Measurements from ENCODE around the gene DNM1L.

DNA sequence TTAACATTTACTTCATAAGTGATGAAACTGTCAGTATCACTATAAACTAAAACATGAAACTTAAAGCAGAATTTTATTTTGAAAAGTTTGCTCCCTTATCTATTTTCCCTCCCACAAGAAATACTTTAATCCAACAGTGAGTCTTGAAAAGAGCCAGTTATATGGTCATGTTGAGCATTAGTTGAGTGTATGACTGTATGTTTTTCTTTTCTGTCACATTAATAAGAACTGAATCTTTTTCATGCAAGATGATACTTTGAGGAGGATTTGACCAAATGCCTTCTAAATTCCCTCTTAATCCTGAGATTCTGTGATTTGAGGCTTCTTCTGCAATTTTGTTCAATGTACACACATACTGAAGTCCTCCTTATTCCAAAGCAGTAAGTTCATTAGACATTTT, 110.3 kb downstream of the DNM1L start:
- no peak for TF ChIP-seq GATA3 (IDR thresholded peaks at IDR 0.05; ENCODE audit: borderline replicate concordance)
- TF ChIP-seq CEBPB (IDR thresholded peaks at IDR 0.05): no peak
- TF ChIP-seq, protein P1, sequence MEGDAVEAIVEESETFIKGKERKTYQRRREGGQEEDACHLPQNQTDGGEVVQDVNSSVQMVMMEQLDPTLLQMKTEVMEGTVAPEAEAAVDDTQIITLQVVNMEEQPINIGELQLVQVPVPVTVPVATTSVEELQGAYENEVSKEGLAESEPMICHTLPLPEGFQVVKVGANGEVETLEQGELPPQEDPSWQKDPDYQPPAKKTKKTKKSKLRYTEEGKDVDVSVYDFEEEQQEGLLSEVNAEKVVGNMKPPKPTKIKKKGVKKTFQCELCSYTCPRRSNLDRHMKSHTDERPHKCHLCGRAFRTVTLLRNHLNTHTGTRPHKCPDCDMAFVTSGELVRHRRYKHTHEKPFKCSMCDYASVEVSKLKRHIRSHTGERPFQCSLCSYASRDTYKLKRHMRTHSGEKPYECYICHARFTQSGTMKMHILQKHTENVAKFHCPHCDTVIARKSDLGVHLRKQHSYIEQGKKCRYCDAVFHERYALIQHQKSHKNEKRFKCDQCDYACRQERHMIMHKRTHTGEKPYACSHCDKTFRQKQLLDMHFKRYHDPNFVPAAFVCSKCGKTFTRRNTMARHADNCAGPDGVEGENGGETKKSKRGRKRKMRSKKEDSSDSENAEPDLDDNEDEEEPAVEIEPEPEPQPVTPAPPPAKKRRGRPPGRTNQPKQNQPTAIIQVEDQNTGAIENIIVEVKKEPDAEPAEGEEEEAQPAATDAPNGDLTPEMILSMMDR (IDR thresholded peaks at IDR 0.05): no peak
- TF ChIP-seq, protein P2, sequence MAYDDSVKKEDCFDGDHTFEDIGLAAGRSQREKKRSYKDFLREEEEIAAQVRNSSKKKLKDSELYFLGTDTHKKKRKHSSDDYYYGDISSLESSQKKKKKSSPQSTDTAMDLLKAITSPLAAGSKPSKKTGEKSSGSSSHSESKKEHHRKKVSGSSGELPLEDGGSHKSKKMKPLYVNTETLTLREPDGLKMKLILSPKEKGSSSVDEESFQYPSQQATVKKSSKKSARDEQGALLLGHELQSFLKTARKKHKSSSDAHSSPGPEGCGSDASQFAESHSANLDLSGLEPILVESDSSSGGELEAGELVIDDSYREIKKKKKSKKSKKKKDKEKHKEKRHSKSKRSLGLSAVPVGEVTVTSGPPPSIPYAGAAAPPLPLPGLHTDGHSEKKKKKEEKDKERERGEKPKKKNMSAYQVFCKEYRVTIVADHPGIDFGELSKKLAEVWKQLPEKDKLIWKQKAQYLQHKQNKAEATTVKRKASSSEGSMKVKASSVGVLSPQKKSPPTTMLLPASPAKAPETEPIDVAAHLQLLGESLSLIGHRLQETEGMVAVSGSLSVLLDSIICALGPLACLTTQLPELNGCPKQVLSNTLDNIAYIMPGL (CRISPR knock-in tag; IDR thresholded peaks at IDR 0.05; ENCODE audit: borderline replicate concordance): no peak
- no peak for TF ChIP-seq PHF8 (IDR thresholded peaks at IDR 0.05; ENCODE audit: borderline replicate concordance, low read depth)
- TF ChIP-seq CBX2 (IDR thresholded peaks at IDR 0.05; ENCODE audit: borderline replicate concordance, low read depth): no peak
- TF ChIP-seq POLR2A (IDR thresholded peaks at IDR 0.05; ENCODE audit: low read length): no peak

All from A549 (cell line).